Ishikawa (cell line): ENCODE measurements around the gene CPA4.

ENCODE experiments used
- CEBPB ChIP-seq: IDR thresholded peaks from 2 replicates; pipeline ENCODE4 v1.6.1; 2012
- CREB1 ChIP-seq: IDR thresholded peaks from 2 replicates; pipeline ENCODE4 v1.6.1; 2012; ENCODE audit warnings: low read depth
- EGR1 ChIP-seq: IDR thresholded peaks from 2 replicates; pipeline ENCODE4 v1.6.1; 2012
- EP300 ChIP-seq: IDR thresholded peaks from 2 replicates; pipeline ENCODE4 v1.6.1; 2012; ENCODE audit warnings: borderline replicate concordance
- FOXM1 ChIP-seq: IDR thresholded peaks from 2 replicates; pipeline ENCODE4 v1.6.1; 2012; ENCODE audit warnings: low read depth, borderline replicate concordance
- MAX ChIP-seq: IDR thresholded peaks from 2 replicates; pipeline ENCODE4 v1.6.1; 2012
- NFIC ChIP-seq: IDR thresholded peaks from 2 replicates; pipeline ENCODE4 v1.6.1; 2012
- RAD21 ChIP-seq: IDR thresholded peaks from 2 replicates; pipeline ENCODE4 v1.6.1; 2012; ENCODE audit warnings: low read depth
- REST ChIP-seq: IDR thresholded peaks from 2 replicates; pipeline ENCODE4 v1.6.1; 2012; ENCODE audit warnings: low read depth, mild to moderate bottlenecking
- TAF1 ChIP-seq: IDR thresholded peaks from 2 replicates; pipeline ENCODE4 v1.6.1; 2012; ENCODE audit warnings: low read depth, mild to moderate bottlenecking
- TCF12 ChIP-seq: IDR thresholded peaks from 2 replicates; pipeline ENCODE4 v1.6.1; 2012; ENCODE audit warnings: low read depth
- TEAD4 ChIP-seq: IDR thresholded peaks from 2 replicates; pipeline ENCODE4 v1.6.1; 2012
- USF1 ChIP-seq: IDR thresholded peaks from 2 replicates; pipeline ENCODE4 v1.6.1; 2012
- YY1 ChIP-seq: IDR thresholded peaks from 2 replicates; pipeline ENCODE4 v1.6.1; 2012; ENCODE audit warnings: low read depth
- ZBTB7A ChIP-seq: IDR thresholded peaks from 2 replicates; pipeline ENCODE4 v1.6.1; 2012; ENCODE audit warnings: low read depth

Gene CPA4

GRCh38 chr7:130290745-130291144, 2.2 kb upstream of the CPA4 start:
- TF ChIP-seq TCF12 (no peak), CEBPB (no peak), NFIC (0 out of 2 replicates have a peak, but pooled peaks have one; percentile 24), MAX (peak; percentile 57)

GRCh38 chr7:130293521-130293920, 560 bp downstream of the CPA4 start:
- TF ChIP-seq TCF12 (no peak), NFIC (no peak), EGR1 (no peak), FOXM1 (no peak), TEAD4 (no peak), REST (no peak), USF1 (no peak), RAD21 (no peak)

- TF ChIP-seq TCF12 (no peak), RAD21 (no peak), ZBTB7A (no peak), NFIC (no peak), TEAD4 (no peak), YY1 (no peak), REST (no peak), CREB1 (no peak), MAX (no peak), TAF1 (no peak), FOXM1 (no peak), EP300 (no peak), USF1 (no peak)
Measured at GRCh38 chr7:130294314-130294713, 1.4 kb downstream of the CPA4 start.

GRCh38 chr7:130296221-130296951, 3.4 kb downstream of the CPA4 start:
- TF ChIP-seq ZBTB7A (no peak), USF1 (no peak), CREB1 (no peak), RAD21 (no peak)

- no peak for TF ChIP-seq YY1
- no peak for TF ChIP-seq MAX
- TF ChIP-seq ZBTB7A: no peak
- TF ChIP-seq TCF12: no peak
- no peak for TF ChIP-seq RAD21
- no peak for TF ChIP-seq CEBPB
- no peak for TF ChIP-seq REST
- TF ChIP-seq TAF1: no peak
- TF ChIP-seq EGR1: no peak
- TF ChIP-seq FOXM1: no peak
- no peak for TF ChIP-seq USF1
- no peak for TF ChIP-seq EP300
- TF ChIP-seq NFIC: no peak
- no peak for TF ChIP-seq TEAD4
- no peak for TF ChIP-seq CREB1
Measured at GRCh38 chr7:130297628-130298543, 4.9 kb downstream of the CPA4 start.
